K562 (cell line): Measurements from ENCODE around the gene PDLIM4. TPM values are rescaled to one million over a fixed set of nuclear protein-coding genes. Genes with fewer than 3 reads are reported as not detected.

Source experiments
- CTBP1 ChIP-seq: fragments of 450-650 bp; IDR thresholded peaks from 2 replicates; pipeline ENCODE4 v1.6.1; 2016; ENCODE audit warnings: borderline replicate concordance
- MXI1 ChIP-seq: IDR thresholded peaks from 2 replicates; pipeline ENCODE4 v1.6.1; 2011; ENCODE audit warnings: low read depth, mild to moderate bottlenecking, improper control_type of control experiment, low read length
- NCOA2 ChIP-seq, 2 experiments: fragments of 450-650 bp; IDR thresholded peaks; 2 replicates each; pipeline ENCODE4 v1.6.1; 2018; ENCODE audit warnings: mild to moderate bottlenecking in 2 of 2, moderate library complexity in 1 of 2; ENCODE audit not compliant: partially characterized antibody in 2 of 2
- TCFL5 ChIP-seq: fragments of 250-450 bp; sonication (Bioruptor Pico); conservative IDR thresholded peaks from 2 replicates; pipeline ENCODE4 v1.6.1; 2021; ENCODE audit warnings: mild to moderate bottlenecking, moderate library complexity, matching md5 sums
- ZEB2 ChIP-seq: fragments of 450-650 bp; IDR thresholded peaks from 2 replicates; pipeline ENCODE4 v1.6.1; 2016
- ZFPM2 ChIP-seq: fragments of 250-450 bp; sonication (Bioruptor Pico); IDR thresholded peaks from 2 replicates; pipeline ENCODE4 v1.5.1; 2022; ENCODE audit warnings: mild to moderate bottlenecking
- ZNF146 ChIP-seq: IDR thresholded peaks from one replicate; pipeline ENCODE4 v1.6.1; 2018; ENCODE audit warnings: missing compliant biosample characterization; ENCODE audit not compliant: unreplicated experiment
- polyA plus RNA-seq, 8 experiments: library from polyadenylated mRNA; depleted of rRNA in 4 of 8; stranded (reverse) in 5 of 8; unstranded in 3 of 8; fragments of >200 nt; fragmentation: Nextera tagmentation in 2 of 8; fragmentation: Illumina TruSeq in 1 of 8; extraction: Ambion mirVana in 2 of 8; extraction: Trizol in 1 of 8; gene quantifications; 2 replicates each; pipeline versions ENCODE4 v1.2.1 to v1.2.3, GENCODE V29; 2011 to 2014; ENCODE audit warnings: inconsistent platforms in 1 of 8, missing spikeins in 1 of 8
- total RNA-seq, 7 experiments: library from RNA; depleted of rRNA in 6 of 7; stranded (reverse); fragments of >200 nt in 6 of 7; fragmentation: Illumina TruSeq in 2 of 7; extraction: Trizol in 2 of 7; gene quantifications; 2 replicates each; pipeline versions ENCODE4 v1.2.1 to v1.2.3, GENCODE V29; 2011 to 2021; ENCODE audit warnings: low replicate concordance in 1 of 7
- TF ChIP-seq, protein P1 (sequence below), 2 experiments: fragments of 450-650 bp; IDR thresholded peaks; 2 replicates each; pipeline ENCODE4 v1.6.1; 2016; ENCODE audit warnings: mild to moderate bottlenecking in 2 of 2, borderline replicate concordance in 1 of 2, low read depth in 1 of 2, moderate library complexity in 1 of 2
- TF ChIP-seq, protein P2 (sequence below): sonication (generic); formaldehyde crosslinking; IDR thresholded peaks from 2 replicates; pipeline ENCODE4 v1.8.0; 2022; ENCODE audit warnings: missing genetic modification reagents, mild to moderate bottlenecking, borderline replicate concordance

Gene PDLIM4
- total and polyA plus RNA-seq, 9 of the 15 experiments (the other 6 are each of a cell fraction or from before 2014, with no cell fraction given), result 0.28 to 32.8 (median 13.1) TPM

DNA sequence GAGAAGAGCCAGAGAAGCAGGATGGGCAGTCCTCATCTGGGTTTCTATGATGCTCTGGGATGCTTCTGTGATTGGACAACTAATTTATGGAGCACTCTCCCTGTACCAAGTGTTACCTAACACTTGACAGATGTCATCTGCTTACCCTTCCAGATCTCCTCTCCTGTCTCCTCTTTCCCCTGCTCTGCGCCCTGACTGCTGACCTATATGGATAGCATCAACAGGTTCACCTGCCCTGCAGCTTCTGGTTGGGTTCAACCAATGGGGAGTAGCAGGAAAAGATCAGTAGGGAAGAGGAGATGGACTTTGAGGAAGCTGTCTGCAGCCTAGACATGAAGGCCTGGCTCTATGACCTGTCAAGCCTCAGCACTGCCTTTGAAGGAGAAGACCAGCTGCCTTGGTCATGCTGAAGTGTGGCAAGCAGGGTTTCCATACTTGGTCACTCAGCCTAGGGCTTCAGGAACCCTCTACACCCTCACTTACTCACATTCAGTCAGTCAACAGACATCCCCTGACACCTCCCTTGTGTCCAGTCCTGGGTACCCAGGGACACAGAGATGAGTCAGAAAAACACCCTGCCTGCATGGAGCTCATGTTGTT lies 18.5 kb upstream of the PDLIM4 start (continued):
- TF ChIP-seq, protein P1, sequence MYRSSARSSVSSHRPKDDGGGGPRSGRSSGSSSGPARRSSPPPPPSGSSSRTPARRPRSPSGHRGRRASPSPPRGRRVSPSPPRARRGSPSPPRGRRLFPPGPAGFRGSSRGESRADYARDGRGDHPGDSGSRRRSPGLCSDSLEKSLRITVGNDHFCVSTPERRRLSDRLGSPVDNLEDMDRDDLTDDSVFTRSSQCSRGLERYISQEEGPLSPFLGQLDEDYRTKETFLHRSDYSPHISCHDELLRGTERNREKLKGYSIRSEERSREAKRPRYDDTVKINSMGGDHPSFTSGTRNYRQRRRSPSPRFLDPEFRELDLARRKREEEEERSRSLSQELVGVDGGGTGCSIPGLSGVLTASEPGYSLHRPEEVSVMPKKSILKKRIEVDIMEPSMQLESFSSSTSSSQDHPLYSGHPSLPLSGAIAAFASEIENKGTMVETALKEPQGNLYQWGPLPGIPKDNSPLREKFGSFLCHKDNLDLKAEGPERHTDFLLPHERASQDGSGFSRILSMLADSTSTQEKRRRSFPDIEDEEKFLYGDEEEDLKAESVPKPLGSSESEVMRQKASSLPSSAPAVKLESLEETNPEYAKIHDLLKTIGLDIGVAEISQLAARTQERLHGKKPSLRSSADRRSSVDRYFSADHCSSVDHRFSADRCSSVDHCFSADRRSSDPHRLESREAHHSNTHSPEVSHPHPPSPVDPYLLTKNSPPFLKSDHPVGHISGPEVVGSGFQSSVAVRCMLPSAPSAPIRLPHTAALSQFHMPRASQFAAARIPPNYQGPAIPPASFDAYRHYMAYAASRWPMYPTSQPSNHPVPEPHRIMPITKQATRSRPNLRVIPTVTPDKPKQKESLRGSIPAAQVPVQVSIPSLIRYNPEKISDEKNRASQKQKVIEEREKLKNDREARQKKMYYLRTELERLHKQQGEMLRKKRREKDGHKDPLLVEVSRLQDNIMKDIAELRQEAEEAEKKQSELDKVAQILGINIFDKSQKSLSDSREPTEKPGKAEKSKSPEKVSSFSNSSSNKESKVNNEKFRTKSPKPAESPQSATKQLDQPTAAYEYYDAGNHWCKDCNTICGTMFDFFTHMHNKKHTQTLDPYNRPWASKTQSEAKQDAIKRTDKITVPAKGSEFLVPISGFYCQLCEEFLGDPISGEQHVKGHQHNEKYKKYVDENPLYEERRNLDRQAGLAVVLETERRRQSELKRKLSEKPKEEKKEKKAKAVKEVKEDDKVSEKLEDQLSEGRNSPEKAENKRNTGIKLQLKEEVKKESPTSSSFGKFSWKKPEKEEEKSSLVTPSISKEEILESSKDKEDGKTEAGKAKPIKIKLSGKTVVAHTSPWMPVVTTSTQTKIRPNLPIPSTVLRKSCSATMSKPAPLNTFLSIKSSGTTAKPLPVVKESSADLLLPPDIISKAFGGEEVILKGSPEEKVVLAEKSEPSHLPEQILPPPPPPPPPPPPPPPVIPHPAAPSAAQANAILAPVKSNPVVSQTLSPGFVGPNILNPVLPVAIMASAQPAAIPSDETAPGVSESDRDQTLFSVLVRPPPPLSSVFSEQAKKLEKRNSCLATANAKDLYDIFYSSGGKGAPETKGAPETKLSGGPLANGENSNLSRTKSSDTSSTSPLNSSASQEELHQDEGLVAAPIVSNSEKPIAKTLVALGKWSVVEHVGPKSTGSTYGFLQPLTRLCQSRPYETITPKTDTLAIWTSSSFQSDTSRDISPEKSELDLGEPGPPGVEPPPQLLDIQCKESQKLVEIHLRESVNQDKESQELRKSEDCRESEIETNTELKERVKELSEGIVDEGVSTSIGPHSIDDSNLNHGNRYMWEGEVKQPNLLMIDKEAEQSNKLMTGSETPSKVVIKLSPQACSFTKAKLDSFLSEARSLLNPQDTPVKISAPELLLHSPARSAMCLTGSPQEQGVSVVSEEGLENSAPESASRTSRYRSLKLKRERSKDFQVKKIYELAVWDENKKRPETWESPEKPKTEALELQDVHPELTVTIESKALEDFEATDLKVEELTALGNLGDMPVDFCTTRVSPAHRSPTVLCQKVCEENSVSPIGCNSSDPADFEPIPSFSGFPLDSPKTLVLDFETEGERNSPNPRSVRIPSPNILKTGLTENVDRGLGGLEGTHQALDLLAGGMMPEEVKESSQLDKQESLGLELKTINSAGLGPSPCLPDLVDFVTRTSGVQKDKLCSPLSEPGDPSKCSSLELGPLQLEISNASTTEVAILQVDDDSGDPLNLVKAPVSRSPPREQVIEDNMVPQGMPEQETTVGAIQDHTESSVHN (IDR thresholded peaks at IDR 0.05; ENCODE audit: borderline replicate concordance in 1 of 2, low read depth in 1 of 2), result no peak
- TF ChIP-seq MXI1, result no peak
- TF ChIP-seq ZNF146 (CRISPR knock-in tag), result no peak
- no peak for TF ChIP-seq ZEB2
- TF ChIP-seq CTBP1, result no peak
- no peak for TF ChIP-seq NCOA2 (IDR thresholded peaks at IDR 0.05; ENCODE audit: partially characterized antibody in 2 of 2)
- no peak for TF ChIP-seq TCFL5 (CRISPR knock-in tag)
- TF ChIP-seq, protein P2, sequence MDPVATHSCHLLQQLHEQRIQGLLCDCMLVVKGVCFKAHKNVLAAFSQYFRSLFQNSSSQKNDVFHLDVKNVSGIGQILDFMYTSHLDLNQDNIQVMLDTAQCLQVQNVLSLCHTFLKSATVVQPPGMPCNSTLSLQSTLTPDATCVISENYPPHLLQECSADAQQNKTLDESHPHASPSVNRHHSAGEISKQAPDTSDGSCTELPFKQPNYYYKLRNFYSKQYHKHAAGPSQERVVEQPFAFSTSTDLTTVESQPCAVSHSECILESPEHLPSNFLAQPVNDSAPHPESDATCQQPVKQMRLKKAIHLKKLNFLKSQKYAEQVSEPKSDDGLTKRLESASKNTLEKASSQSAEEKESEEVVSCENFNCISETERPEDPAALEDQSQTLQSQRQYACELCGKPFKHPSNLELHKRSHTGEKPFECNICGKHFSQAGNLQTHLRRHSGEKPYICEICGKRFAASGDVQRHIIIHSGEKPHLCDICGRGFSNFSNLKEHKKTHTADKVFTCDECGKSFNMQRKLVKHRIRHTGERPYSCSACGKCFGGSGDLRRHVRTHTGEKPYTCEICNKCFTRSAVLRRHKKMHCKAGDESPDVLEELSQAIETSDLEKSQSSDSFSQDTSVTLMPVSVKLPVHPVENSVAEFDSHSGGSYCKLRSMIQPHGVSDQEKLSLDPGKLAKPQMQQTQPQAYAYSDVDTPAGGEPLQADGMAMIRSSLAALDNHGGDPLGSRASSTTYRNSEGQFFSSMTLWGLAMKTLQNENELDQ (CRISPR knock-in tag), result no peak
- TF ChIP-seq ZFPM2 (CRISPR knock-in tag), result no peak
